Neutrophil (primary cell): ENCODE data around the gene MON1B.

Experiments used
- H3K27ac ChIP-seq: fragments of 200-600 bp; sonication (generic); 2 replicates; pipeline ENCODE4 v1.5.1; 2016; ENCODE audit warnings: mild to moderate bottlenecking, moderate library complexity
- H3K27me3 ChIP-seq: fragments of 200-600 bp; sonication (generic); 2 replicates; pipeline ENCODE4 v1.6.0; 2016; ENCODE audit warnings: mild to moderate bottlenecking
- H3K36me3 ChIP-seq: fragments of 200-600 bp; sonication (generic); 2 replicates; pipeline ENCODE4 v1.5.1; 2017
- H3K4me1 ChIP-seq, 2 experiments: fragments of 200-600 bp in 1 of 2; sonication (generic) in 1 of 2; 1 replicate in 1 of 2; 2 replicates in 1 of 2; pipeline versions ENCODE4 v1.5.1 to v1.6.1; 2013 to 2016; ENCODE audit warnings: low read depth in 1 of 2, low read length in 1 of 2, mild to moderate bottlenecking in 1 of 2, moderate library complexity in 1 of 2; ENCODE audit not compliant: control insufficient read depth in 1 of 2, insufficient read depth in 1 of 2
- H3K4me3 ChIP-seq, 2 experiments: fragments of 200-600 bp in 1 of 2; sonication (generic) in 1 of 2; 1 replicate in 1 of 2; 2 replicates in 1 of 2; pipeline ENCODE4 v1.5.1; 2013 to 2016; ENCODE audit warnings: low read depth in 1 of 2, low read length in 1 of 2, mild to moderate bottlenecking in 1 of 2, moderate library complexity in 1 of 2
- H3K9me3 ChIP-seq: fragments of 200-600 bp; sonication (generic); 2 replicates; pipeline ENCODE4 v1.5.1; 2016
- TF ChIP-seq, protein P1 (sequence below): fragments of 200-600 bp; sonication (generic); IDR thresholded peaks from 2 replicates; pipeline ENCODE4 v1.5.1; 2016; ENCODE audit warnings: antibody characterized with exemption

Gene MON1B

DNA sequence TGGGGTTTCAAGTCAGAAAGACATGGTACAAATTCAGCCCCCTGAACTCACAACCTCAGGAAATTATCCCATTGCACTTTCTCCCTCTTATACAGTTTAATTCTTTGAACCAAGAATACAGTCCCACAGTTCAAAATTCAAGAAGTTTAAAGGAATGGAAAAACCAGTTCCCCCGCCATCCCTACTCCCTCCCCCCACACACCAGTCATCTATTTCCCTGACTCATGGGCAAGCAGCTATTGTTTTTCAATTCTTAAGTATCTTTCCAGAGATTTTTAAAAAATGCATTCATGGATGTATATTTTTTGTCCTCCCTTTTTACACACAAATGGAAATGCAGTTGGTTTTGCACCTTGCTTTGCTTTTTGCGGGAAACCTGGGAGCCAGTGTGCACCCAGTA is 15.5 kb downstream of the MON1B start:
- H3K27ac ChIP-seq = no peak overlapping the region
- TF ChIP-seq, protein P1, sequence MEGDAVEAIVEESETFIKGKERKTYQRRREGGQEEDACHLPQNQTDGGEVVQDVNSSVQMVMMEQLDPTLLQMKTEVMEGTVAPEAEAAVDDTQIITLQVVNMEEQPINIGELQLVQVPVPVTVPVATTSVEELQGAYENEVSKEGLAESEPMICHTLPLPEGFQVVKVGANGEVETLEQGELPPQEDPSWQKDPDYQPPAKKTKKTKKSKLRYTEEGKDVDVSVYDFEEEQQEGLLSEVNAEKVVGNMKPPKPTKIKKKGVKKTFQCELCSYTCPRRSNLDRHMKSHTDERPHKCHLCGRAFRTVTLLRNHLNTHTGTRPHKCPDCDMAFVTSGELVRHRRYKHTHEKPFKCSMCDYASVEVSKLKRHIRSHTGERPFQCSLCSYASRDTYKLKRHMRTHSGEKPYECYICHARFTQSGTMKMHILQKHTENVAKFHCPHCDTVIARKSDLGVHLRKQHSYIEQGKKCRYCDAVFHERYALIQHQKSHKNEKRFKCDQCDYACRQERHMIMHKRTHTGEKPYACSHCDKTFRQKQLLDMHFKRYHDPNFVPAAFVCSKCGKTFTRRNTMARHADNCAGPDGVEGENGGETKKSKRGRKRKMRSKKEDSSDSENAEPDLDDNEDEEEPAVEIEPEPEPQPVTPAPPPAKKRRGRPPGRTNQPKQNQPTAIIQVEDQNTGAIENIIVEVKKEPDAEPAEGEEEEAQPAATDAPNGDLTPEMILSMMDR = no peak
- H3K4me1 ChIP-seq = peaks cover 0 to under 1% of the 10 kb centered on the region in 2 experiments
- peaks cover 12% of the 10 kb centered on the region for H3K27me3 ChIP-seq
- no peak overlapping the region for H3K4me3 ChIP-seq
- H3K9me3 ChIP-seq = no peaks in the 10 kb centered on the region
- H3K36me3 ChIP-seq = peaks cover 9% of the 10 kb centered on the region

DNA sequence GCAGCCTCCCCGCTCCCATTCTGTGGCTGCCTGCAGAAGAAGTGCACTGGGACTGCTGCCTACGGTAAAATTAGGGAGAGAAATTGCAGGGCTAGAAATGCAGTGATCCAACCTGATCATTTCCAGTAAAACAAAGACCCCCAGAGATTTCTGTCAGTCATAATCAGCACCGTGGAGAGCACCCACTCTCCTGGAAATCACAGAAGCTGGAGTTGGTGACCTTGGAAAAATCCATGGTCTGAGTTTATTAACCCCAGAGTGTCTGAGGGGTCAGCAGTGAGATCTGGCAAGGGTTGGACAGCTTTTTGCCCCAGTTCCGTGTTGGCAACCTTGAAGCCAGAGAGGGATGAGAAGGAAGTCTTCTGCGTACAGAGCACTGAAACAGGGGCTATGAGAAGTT is 16.0 kb downstream of the MON1B start:
- peaks cover 17% of the 10 kb centered on the region for H3K27me3 ChIP-seq
- H3K36me3 ChIP-seq = peaks cover 8% of the 10 kb centered on the region
- no peak overlapping the region for H3K4me3 ChIP-seq
- peaks cover 4 to 5% of the 10 kb centered on the region in 2 experiments for H3K4me1 ChIP-seq
- TF ChIP-seq, protein P1 = no peak
- H3K9me3 ChIP-seq = no peaks in the 10 kb centered on the region
- H3K27ac ChIP-seq = no peak overlapping the region

DNA sequence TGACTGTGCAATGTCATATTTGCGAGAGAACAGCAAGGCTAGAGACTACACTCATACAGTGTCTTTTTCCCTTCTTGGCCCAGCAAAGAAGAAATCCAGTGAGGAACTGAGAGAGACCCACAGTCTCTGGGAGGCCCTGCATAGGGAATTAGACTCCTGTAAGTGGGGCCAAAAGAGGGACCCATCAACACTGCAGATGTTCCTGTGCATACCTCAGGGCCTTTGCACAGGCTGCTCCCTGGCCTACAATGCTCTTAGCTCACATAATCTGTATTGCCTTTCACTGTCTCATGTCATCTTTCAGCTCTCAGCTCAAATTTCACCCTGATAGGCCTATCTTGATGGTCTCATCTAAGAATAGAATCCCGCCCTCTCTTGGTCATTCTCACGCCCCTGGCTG is 17.4 kb downstream of the MON1B start:
- peaks cover 5 to 15% of the 10 kb centered on the region in 2 experiments for H3K4me1 ChIP-seq

GRCh38 chr16:77211880-77212740 is 21.1 kb downstream of the MON1B start:
- TF ChIP-seq, protein P1 = no peak
- Histone ChIP-seq H3K36me3 (no peaks in the 10 kb centered on the region), H3K27ac (peak overlapping the region; percentile 56)

More for the DNA sequence above, 17.4 kb downstream of the MON1B start:
- H3K36me3 ChIP-seq = peaks cover 4% of the 10 kb centered on the region
- H3K9me3 ChIP-seq = no peaks in the 10 kb centered on the region
- H3K4me3 ChIP-seq = no peak overlapping the region
- H3K27ac ChIP-seq = no peak overlapping the region
- TF ChIP-seq, protein P1 = no peak
- H3K27me3 ChIP-seq = peaks cover 31% of the 10 kb centered on the region

DNA sequence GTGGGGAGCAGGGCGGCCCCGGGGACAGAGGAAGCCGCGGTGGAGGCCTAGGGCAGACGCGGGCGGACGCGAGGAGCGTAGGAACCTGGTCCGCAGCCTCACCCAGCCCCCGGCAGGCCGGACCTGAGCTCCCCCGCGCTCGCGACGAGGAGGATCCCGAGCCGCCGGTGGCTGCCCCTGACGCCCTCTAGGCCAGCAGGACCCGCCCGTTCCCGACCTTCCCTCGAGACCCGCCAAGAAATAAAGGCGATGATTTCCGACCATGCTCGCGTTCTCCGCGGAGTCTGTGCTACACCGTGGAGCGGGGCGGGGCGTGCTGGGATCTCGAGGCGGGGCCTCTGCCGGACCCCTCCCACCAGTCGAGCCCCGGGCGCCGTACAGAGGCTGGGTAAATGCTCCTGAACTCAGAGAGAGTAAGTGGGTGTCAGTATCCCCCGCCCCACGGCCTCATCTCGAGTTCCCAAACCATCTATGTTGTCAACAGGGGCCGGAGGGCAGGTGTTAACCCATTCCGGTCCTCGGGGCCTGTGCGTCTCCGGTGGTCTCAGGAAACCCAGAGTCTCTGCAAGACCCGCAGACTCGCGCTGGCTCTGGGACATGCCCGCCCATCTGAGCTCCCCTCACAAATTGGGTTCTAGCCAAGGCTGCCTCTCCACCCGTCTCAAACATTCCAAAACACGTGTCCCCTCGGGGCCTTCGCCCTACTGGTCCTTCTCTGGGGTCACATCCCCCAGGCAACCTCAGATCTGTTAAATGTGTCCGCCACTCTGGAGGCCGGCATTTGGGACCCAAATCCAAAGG is 22.0 kb downstream of the MON1B start:
- H3K36me3 ChIP-seq = no peaks in the 10 kb centered on the region
- peak overlapping the region; percentile 56 for H3K27ac ChIP-seq
- peaks cover 43% of the 10 kb centered on the region for H3K27me3 ChIP-seq
- TF ChIP-seq, protein P1 = no peak
- peaks cover 5 to 15% of the 10 kb centered on the region in 2 experiments for H3K4me1 ChIP-seq
- peak overlapping the region; percentile 73 to 87 for H3K4me3 ChIP-seq
- H3K9me3 ChIP-seq = no peaks in the 10 kb centered on the region

More at GRCh38 chr16:77211880-77212740, 21.1 kb downstream of the MON1B start:
- H3K4me1 ChIP-seq = peaks cover 5 to 15% of the 10 kb centered on the region in 2 experiments
- H3K27me3 ChIP-seq = peaks cover 43% of the 10 kb centered on the region
- H3K4me3 ChIP-seq = peak overlapping the region; percentile 73 to 87
- H3K9me3 ChIP-seq = no peaks in the 10 kb centered on the region
